GM12873 (cell line): ENCODE data around the gene S100P.

Experiments used
- CTCF ChIP-seq: IDR thresholded peaks from 2 replicates; pipeline ENCODE4 v1.5.1; 2012; ENCODE audit warnings: low read depth, mild to moderate bottlenecking, moderate library complexity, low read length, control low read depth; ENCODE audit not compliant: insufficient read depth; ENCODE audit errors: missing control alignments

Gene S100P

GRCh38 chr4:6665320-6665654, 28.4 kb upstream of the S100P start:
- TF ChIP-seq CTCF: no peak

DNA sequence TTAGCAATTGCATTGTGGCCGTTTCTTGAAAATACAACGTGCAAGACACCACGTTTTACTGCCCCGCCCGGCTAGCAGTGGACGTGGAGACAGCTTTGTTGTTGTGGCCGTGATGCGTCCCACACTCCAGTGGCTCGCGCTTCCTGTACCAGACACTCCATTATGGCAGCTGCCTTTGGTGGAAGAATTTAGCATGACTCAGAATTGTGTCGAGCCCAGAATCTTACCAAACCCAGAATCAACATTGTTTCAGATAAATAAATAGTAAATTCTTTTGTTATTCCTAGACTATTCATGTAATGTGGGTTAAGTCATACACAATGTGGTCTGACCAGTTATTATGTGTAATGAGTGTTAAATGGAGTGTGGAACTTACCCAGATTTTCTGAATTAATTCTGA, 25.3 kb upstream of the S100P start:
- no peak for TF ChIP-seq CTCF

DNA sequence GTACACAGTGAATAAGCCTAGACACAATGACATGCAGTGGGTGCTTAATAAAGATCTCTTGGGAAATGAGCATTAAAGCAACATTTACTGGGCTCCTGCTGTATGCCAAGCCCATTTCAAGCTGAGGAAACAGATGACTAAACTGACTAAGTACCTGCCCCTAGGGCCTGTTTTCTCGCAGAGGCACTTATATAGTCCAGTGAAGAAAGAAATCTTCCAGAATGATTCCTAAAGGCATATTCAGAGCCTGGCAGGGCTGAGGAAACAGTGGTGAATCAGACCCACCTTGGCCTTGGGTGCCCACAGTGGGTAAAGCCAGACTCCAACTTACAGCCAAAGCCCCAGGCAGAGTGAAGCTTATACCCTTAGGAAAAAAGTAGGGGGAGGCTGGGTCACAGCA, 22.0 kb upstream of the S100P start:
- no peak for TF ChIP-seq CTCF

DNA sequence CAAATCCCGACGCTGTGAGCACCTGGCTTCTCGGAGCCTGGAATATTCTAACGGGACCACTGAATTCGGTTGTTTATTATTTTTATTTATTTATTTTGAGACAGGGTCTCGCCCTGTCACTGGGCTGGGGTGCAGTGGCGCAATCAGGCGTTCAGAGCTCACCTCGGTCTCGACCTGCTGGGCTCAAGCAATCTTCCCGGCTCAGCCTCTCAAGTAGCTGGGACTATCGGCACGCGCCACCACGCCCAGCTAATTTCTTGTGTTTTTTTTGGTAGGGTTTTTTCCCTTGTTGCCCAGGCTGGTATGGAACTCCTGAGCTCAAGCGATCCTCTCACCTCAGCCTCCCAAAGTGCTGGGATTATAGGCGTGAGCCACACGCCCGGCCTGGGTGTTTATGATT, 21.5 kb upstream of the S100P start:
- TF ChIP-seq CTCF: no peak

GRCh38 chr4:6673660-6674499, 19.8 kb upstream of the S100P start:
- TF ChIP-seq CTCF: no peak

DNA sequence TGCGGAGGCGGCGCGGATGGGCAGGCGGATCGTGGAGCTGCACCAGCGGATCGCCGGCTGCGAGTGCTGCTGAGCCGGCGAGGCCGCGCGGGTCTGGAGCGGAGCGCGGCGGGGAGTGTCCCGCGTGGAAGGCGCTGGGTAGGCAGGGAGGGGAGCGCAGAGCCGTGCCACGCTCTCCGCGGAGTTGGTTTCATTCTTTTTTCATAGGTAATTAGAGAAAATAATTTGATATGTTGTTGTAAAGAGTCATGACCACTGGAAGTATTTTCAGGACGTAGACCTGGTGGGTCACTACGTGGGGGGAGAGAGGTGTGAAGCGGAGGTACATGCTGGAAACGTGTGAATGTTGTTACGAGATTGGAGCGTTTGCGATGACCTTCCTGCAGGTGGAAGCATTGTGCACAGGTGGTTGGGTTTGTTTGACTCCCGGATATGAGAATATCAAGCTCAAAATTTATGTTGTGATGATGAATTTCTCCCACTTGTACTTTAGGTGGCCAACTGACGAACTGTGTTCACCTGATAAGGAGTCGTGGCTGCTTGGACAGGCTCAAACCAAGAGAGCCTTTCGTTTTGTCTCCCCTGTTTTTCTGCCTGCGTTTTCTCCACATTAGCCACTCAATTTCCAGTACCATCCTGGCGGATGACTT, 19.1 kb upstream of the S100P start:
- peak; percentile 76 for TF ChIP-seq CTCF

- TF ChIP-seq CTCF: no peak
Measured at GRCh38 chr4:6676722-6677558, 16.7 kb upstream of the S100P start.
